PFSK-1 (cell line): ENCODE data around the gene KSR2.

ENCODE experiments used
- FOXP2 ChIP-seq: optimal IDR thresholded peaks from 2 replicates; pipeline ENCODE3; 2011; ENCODE audit warnings: borderline replicate concordance, control low read depth, inconsistent platforms; ENCODE audit not compliant: insufficient read depth; ENCODE audit errors: extremely low read length, extremely low read depth
- POLR2AphosphoS5 ChIP-seq: IDR thresholded peaks from 2 replicates; pipeline ENCODE4 v1.6.1; 2012; ENCODE audit warnings: low read depth, mild to moderate bottlenecking, control low read depth, low read length, moderate library complexity
- SIN3A ChIP-seq: IDR thresholded peaks from 2 replicates; pipeline ENCODE4 v1.6.1; 2012; ENCODE audit warnings: mild to moderate bottlenecking, low read length, moderate library complexity, borderline replicate concordance; ENCODE audit not compliant: insufficient read depth
- TAF1 ChIP-seq: IDR thresholded peaks from 2 replicates; pipeline ENCODE4 v1.6.1; 2012; ENCODE audit warnings: low read length, control low read depth, borderline replicate concordance; ENCODE audit not compliant: insufficient read depth
- TF ChIP-seq, protein P1 (sequence below), 2 experiments: IDR thresholded peaks; 2 replicates each; pipeline versions ENCODE4 v1.6.1 to v1.8.0; 2011 to 2012; ENCODE audit warnings: low read depth in 2 of 2, low read length in 2 of 2, control low read depth in 1 of 2, inconsistent platforms in 1 of 2, mild to moderate bottlenecking in 1 of 2, moderate library complexity in 1 of 2; ENCODE audit not compliant: insufficient read depth in 1 of 2

The KSR2 gene

DNA sequence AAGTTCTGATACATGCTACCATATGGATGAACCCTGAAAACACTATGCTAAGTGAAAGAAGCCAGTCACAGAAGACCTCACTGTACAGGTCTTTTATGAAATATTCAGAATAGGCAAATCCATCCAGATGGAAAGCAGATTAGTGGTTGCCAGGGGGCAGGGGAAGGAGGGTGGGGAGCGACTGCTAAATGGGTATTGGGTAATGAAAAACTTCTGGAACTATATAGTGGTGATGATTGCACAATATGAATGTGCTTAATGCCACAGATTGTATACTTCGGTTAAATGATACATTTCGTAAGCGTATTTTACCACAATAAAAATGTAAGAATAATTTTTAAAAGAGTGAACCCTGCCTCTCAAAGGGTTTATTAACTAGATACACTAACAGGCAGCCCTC, 11.8 kb upstream of the KSR2 start:
- TF ChIP-seq POLR2AphosphoS5, result no peak
- TF ChIP-seq TAF1, result no peak
- TF ChIP-seq, protein P1, sequence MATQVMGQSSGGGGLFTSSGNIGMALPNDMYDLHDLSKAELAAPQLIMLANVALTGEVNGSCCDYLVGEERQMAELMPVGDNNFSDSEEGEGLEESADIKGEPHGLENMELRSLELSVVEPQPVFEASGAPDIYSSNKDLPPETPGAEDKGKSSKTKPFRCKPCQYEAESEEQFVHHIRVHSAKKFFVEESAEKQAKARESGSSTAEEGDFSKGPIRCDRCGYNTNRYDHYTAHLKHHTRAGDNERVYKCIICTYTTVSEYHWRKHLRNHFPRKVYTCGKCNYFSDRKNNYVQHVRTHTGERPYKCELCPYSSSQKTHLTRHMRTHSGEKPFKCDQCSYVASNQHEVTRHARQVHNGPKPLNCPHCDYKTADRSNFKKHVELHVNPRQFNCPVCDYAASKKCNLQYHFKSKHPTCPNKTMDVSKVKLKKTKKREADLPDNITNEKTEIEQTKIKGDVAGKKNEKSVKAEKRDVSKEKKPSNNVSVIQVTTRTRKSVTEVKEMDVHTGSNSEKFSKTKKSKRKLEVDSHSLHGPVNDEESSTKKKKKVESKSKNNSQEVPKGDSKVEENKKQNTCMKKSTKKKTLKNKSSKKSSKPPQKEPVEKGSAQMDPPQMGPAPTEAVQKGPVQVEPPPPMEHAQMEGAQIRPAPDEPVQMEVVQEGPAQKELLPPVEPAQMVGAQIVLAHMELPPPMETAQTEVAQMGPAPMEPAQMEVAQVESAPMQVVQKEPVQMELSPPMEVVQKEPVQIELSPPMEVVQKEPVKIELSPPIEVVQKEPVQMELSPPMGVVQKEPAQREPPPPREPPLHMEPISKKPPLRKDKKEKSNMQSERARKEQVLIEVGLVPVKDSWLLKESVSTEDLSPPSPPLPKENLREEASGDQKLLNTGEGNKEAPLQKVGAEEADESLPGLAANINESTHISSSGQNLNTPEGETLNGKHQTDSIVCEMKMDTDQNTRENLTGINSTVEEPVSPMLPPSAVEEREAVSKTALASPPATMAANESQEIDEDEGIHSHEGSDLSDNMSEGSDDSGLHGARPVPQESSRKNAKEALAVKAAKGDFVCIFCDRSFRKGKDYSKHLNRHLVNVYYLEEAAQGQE (IDR thresholded peaks at IDR 0.05; ENCODE audit: insufficient read depth in 1 of 2, low read depth in 2 of 2, low read length in 2 of 2), result no peak
- TF ChIP-seq SIN3A, result no peak
- TF ChIP-seq FOXP2, result no peak

DNA sequence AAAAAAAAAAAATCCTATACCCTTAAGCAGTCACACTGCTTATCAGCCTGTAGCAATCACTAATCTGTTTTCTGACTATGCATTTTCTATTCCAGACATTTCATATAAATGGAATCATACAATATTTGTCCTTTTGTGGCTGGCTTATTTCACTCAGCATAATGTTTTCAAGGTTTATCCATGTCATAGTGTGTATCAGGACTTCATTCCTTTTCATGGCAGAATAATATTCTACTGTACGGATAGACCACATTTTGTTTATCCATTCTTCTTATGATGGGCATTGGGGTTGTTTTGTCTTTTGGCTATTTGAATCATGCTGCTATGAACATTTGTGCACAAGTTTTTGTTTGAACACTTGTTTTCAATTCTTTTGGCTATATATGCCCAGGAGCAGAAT, 8.6 kb upstream of the KSR2 start:
- TF ChIP-seq POLR2AphosphoS5 (no peak), SIN3A (no peak), FOXP2 (no peak), TAF1 (no peak)
- TF ChIP-seq, protein P1 (IDR thresholded peaks at IDR 0.05; ENCODE audit: insufficient read depth in 1 of 2, low read depth in 2 of 2, low read length in 2 of 2), result no peak

DNA sequence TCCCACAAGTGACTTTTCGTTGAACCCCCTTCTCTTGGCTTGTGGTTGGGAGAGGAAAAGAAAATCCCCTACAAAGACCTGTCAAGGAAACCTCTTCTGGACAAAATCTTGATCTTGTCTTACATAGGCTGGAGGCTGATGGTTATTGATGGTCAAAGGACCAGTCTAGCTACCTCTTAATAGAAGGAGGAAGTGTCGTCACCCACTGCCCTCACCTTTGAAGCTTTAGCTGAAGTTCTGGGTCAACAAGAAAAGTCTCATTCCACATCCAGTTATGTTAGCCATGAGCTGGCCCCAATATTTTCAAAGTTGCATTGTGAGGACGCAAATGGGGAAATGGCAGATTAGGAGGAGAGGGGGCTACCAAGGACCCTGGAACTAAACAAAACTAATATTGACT, 6.2 kb upstream of the KSR2 start:
- TF ChIP-seq TAF1 (no peak), FOXP2 (no peak), SIN3A (no peak), POLR2AphosphoS5 (no peak)
- TF ChIP-seq, protein P1 (IDR thresholded peaks at IDR 0.05; ENCODE audit: insufficient read depth in 1 of 2, low read depth in 2 of 2, low read length in 2 of 2), result no peak

DNA sequence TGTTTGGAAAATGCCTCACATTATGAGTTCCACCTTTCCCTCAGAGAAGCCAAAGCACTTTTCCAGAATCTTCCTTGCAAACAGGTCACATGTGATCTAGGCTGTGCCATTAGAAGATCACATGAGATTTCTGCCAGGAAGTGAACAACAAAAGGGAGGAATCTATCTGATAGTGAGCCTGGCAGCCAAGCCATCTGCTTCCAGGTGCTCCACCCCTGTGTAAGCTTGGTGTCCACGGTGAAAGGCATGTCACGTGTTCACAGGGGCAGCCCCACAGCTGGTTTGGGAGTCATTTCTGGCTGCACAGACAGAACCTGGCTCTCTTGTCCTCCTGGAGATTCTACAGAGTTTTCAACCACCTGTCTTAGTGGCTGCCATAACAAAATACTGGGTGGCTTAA, 3.5 kb upstream of the KSR2 start:
- no peak for TF ChIP-seq TAF1

DNA sequence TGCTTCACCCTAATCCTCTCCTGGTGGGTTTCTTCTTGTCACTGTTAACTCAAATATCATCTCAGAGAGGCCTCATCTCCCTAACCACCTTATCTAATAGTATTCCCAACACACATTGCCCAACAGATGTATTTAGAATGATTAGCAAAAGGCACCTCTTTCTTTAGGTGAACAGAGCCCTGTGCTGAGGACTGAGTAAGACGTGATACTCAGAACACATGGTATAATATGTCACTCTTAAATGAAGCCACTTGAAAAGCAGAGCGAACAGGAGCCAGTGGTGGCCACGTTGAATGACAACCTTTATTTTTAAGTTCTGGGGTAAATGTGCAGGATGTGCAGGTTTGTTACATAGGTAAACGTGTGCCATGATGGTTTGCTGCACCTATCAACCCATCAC, 1.5 kb upstream of the KSR2 start:
- TF ChIP-seq, protein P1 (IDR thresholded peaks at IDR 0.05; ENCODE audit: insufficient read depth in 1 of 2, low read depth in 2 of 2, low read length in 2 of 2), result no peak
- no peak for TF ChIP-seq SIN3A
- TF ChIP-seq POLR2AphosphoS5, result no peak
- TF ChIP-seq TAF1, result no peak
- TF ChIP-seq FOXP2, result no peak
